Kidney glomerular epithelial cell (primary cell): ENCODE data around the gene TCEANC2.

Experiments used
- DNase-seq: peaks from one replicate; lab custom pipeline; 2025; lab: John Stamatoyannopoulos, UW

Gene TCEANC2

DNA sequence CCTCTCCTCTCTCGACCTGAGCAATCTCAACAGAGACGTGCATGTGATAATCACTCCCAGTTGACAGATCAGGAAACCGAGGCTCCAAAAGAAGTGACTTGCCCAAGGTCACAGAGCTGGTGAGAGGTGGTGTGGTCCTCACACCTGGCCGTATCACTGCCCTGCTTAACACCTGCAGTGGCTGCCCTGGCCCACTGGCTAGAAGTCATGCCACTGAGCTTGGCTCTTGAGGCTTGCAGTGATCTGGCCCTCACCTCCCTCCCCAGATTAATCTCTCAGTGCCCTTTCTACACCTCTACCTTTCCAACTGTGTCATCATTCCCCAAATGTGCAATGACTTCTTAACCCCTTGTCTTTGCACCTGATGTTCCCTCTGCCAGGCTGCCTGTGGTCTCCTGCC lies 60.6 kb downstream of the TCEANC2 start:
- no peak for DNase-seq

DNA sequence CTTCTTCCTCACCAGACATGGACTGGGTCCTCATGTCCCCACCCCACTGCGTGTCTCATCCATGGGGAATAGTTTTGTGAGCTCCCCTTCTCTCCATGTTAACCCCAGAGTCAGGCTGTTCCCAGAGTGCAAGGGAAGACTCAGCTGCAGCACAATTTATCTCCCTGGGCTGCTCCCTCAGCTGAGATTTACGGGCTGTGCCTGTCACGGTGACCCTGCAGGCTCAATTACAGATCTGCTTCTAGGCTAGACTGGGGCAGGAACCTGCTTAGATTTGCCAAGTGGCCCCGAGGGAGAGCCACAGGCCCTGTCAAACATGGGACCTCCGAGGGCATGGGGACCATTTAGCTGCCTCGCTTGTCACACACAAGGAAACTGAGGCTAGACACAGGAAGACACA lies 61.5 kb downstream of the TCEANC2 start:
- no peak for DNase-seq

DNA sequence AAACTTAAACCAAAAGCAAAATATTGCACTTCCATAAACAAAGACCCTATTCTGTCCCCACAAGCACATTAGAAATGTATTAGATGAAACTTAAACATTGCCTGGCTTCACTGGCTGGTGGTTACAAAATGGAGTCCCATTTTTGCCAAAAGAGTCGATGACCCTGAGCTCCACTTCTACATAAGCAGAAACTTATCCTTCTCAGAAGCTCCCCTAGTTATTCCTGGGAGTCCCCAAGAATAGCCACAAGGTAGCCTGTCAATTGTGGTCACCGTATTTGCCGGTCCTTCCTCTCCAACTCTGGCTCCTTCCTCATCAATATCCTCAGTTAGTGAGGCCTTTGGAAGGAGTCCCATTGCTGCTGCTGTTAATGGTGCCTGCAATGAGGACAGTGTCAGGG lies 62.1 kb downstream of the TCEANC2 start:
- no peak for DNase-seq

DNA sequence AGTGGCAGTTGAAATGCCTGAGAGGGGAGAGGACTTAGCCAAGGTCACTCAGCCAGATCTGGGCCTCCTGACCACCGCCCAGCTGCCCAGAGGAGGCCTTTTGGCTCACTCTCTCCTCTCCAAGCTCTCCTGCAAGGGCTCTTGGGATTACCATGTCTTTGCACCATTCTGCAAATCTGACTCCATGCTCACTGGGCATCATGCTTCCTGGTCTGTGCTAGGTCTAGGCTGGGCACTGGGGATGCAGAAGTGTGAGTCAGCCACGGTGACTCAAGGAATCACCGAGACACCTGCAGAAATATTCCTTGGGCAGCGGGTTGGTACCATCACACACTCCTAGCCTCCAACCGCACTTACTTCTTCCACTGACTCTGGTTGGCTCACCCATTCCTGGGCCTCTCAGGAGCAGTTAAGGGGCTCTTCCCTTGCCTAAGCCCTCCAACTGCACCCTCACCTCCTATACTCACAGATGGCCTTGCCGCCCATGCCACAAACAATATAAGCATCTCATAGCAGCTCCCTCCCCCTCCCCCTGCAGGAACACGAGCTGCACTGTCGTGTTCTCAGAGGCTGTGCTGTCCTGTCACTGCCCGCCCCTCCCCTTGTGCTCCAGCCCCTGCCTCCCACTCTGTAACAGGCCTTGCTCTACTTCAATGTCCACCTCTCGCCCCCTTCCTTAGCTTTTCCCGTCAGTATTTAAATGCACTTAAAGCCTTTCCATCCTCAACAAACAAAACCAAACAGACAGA lies 64.6 kb downstream of the TCEANC2 start:
- DNase-seq, result peak; percentile 30

DNA sequence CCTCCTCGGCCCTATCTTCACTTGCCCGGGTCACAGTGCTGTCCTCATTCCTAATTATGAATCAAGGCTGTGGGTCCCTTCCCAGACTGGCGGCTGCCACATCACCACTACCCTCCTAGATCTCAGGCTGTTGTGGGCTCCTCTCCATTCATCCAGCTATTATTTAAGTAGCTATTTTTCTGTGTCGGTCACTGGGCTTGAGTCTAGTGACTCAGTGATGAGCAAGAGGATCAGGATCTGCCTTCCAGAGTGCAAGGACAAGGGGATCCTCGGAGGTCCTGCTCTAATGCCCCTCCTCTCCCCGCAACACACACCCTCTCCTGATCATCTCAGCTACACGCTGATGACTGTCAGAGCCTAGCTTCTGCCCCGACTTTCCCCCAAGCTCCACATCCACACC lies 65.3 kb downstream of the TCEANC2 start:
- DNase-seq, result peak; percentile 83

DNA sequence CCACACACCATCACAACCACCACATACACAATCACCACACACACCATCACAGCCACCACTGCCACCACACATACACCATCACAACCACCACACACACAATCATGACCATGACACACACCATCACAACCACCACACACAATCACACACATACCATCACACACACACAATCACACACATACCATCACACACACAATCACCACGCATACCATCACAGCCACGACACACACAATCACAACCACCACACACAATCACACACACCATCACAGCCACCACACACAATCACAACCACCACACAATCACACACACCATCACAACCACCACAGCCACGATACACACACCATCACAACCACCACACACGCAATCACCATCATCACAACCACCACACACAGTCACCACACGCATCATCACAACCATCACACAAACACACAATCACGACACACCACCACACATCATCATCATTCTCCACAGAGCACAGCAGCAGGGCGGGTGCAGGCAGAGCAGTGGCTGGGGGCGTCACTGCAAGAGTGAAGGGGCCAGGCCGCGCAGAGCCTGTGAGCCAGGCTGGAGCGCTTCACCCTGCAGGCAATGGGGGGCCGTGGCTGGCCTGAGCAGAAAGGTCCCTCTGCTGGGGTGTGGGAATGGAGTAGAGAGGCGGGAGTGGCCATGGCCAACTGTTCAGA lies 66.8 kb downstream of the TCEANC2 start:
- no peak for DNase-seq

DNA sequence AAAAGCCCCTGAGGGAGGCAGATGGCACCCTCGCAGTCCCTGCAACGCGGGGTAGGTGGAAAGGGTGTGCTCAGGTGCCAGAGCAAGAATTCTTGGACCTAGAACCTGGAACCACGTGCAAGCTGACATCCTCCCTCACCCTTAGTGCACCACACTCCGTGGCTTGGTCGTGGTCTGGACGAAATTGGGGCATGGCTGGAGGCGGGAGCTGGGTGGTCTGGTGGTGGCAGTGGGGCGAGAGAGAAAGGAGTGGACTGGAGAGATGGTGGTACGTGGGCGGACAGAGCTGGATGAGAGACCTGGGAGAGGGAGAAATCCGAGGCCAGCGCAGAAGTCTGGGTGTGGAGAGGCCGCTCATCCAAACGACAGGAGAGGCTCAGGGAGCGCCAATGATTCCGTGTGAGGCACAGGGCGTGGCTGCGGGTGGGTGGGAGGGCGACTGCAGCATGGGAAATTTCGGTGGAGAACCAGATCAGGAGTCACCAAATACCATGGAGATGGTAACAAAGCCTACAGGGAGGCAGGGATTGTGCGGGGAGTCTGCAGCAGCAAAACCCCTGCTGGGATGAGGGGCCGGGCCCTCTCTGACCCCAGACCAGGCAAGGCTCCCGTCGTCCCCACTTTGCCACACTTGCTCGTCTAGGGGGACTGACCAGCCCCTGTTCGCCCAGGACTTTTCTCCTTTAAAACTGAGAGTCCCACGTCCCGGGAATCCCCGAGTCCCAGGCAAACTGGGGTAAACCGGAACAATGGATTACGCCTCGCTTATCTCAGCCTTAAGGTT lies 67.5 kb downstream of the TCEANC2 start:
- DNase-seq, result no peak

DNA sequence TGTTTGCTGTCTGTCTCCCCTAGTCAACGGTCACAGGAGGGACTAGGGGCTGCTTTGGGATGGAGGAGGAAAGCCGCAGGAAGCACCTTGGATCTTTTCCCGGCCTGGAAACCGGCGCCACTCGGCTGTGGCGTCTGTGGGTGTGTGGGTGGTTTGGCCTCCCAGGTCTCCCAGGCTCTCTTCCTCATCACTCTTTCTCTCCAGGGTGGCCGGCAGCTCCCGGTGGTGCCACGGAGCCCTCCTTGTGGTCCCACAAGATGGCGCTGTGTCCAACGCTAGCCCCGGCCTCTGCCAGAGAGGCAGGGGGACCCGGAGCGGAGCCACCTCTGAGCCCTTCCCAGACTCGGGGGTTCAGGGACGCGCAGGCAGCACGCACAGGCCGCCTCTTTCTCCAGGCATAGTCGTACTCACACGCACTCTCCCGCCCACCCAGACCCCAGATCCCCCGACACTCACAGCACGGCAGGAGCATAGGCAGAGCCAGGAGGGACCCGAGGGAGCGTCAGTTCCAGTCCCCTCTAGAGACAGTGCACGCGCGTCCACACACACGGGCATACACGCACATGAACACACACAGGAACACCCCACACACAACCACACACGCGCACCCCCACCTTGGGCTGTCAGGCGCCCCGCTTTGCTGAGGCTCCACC lies 68.2 kb downstream of the TCEANC2 start:
- peak; percentile 92 for DNase-seq

DNA sequence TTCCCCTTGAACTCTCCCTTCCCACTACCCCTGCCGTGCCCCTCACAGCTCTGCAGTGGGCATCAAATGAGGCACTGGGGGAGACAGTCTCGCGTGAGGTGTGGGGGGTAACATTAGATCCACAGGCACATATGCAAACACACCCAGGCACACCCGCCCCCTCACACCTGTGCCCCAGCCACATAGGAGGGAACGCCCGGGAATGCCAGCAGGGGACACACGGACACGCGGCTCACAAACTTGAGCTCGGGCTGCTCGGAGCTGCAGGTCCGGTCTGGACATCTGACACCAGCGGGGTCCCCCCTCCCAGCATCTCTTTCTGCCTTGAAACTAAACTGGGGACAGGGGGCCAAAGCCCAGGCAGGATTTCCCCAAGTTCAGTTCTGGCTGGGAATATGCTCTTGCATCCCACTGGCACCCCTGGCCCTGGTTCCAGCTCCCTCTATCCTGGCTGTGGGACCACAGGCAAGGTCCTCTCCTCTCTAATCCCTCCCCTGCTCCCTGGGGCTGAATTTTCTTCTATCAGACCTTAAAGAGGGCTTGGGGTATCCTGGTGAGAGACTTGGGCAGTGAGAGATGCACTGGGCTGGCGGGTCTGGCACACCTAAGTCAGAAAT lies 68.8 kb downstream of the TCEANC2 start:
- no peak for DNase-seq

DNA sequence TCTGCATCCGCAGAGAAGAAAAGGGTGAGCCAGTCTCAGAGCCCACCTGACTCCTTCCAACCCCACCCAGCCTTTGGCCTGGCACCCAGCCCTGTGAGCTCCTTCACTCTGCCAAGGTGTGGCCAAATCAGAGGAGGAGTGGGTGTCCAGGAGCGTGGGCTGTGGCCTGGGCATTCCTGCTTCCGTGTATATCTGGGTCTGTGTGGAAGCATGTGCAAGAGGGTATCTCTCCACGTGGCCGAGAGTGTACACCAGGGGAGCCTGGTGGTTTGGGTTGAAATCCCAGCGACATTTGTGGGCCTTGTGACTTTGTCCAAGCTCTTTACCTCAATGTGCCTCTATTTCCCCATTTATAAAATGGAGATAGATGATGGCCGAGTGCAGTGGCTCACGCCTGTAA lies 69.6 kb downstream of the TCEANC2 start:
- no peak for DNase-seq

DNA sequence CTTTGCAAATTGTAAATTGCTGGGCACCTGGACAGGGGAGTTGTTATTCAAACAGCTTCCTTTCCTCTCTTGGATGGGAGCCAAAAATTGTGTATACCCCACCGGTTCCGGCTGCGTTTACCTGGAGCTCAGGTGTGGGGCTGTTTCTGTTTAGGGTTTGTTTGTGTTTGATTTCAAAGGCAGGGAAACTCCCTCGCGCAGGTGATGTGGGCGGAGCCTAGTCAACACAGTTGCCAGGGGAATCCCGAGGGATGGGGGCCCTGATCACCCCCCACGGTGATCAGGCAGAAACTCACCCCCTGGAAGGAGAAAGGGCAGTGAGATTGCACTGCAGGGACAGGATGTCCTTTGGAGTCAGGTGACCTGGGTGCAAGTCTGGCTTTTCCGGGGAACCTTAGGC lies 71.1 kb downstream of the TCEANC2 start:
- no peak for DNase-seq

DNA sequence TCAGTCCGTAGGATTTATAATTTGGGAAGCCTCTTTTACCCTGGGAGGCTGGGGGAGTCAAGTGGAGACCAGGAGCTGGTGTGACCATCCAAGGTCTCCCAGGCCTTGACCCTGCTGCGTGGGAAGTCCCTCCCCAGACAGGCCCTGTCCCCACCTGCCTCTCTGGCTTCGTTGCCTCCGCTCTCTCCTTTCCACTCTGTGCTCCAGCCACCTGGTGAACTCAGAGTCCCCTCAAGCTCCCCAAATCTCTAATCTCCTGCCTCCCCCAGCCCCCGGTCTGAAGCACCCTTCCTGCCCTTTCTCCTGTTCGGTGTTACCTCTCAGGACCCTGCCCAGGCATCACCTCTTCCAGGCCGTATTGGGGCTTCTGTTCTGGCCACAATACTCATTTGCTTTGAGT lies 71.5 kb downstream of the TCEANC2 start:
- DNase-seq, result no peak

DNA sequence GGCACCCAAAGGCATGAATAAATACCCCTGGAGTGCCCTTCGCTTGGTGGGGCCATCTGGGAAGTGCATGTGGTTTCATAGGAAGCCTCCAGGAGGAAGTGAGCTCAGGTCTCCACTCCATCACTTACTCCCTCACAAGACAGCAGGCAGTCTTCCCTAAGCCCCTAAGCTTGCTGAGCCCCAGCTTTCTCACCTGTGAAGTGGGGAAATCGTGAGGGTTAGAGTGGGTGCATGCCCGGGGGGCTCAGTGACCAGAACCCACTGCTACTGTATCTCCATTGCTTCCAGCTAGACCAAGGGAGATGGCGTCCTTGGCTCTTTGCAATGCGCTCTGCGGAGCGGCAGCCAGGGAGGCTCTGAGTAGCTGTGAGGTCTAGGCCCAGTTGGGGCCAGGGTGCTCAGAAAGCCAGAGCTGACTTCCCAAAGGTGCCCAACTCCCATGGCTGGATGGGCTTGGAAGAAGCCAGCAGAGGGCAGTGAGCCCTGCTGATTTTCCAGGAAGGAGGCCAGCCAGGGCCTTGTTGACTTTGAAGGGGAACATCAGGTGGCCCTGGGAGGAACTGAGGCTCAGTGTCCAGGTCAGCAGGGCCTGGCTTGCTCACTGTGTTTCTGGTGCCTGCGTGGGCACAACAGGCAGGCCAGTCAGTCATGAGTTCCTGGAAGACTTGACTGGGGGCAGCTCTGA lies 72.1 kb downstream of the TCEANC2 start:
- DNase-seq, result no peak

DNA sequence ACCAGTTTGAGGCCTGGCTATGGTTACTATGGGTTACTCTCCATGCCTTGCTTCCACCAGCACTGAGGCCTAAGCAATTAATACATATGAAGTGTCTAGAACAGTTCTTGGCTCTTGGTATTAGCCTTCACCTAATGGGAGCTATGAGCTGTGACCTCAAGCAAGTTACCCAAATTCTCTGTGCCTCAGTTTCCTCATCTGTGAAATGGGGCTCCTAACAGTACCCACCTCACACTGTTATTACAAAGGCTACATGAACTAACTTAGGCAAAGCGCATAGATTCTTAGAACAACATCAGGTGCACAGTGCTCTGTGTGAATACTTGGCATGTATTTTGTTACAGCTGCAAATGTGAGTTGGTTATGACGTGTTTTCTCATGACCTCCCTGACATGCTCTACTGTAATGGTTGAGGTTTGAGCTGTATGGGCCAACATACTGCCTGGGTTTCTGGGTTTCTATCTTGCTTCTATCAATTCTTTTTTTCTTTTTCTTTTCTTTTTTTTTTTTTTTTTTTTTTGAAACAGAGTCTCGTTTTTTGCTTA lies 72.9 kb downstream of the TCEANC2 start:
- no peak for DNase-seq

DNA sequence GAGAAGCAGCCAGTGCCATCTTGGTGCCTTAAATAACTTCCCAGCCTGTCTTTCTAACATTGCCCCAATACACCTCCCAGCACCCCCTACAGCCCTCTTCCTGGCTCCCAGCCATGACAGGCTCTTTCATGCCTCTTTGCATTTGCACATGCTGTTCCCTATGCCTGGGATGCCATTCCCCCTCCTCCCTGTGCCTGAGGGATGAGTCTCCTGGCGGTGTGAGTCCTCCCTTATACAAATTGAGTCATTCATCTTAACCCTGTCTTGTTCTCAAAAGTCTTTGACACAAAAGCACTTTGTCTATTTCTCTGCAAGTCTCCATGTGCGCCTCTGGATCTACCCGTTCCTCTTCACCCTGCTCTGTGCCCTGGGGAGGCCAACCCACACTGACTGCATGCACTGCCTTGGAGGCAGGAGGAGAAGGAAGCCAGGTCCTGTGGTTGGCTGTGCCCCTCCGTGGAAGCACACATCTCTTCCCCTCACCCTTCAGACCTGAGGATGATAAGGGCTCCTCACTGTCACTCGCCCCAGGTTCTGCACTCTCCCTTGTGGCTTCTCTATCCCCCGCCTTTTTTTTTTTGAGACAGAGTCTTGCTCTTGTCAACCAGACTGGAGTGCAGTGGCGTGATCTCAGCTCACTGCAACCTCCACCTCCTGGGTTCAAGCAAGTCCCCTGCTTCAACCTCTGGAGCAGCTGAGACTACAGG lies 74.3 kb downstream of the TCEANC2 start:
- no peak for DNase-seq

DNA sequence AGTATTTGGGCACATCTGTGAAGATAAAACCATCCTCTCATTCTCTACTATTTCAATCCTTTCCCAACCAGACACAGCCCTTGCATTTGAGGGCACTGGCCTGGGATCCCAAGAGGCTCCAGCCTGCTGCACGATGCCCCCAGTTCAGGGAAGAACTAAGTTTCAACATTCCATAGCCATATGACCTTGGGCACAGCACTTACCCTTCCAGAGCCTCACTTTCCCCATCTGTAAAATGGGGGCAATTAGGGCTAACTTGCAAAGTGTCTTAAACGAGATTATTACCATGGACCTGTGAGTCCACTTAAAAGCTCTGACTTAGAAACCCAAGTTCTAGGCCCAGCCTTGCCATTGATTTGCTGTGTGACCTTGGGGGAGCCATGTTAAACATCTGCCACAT lies 76.5 kb downstream of the TCEANC2 start:
- DNase-seq, result no peak

DNA sequence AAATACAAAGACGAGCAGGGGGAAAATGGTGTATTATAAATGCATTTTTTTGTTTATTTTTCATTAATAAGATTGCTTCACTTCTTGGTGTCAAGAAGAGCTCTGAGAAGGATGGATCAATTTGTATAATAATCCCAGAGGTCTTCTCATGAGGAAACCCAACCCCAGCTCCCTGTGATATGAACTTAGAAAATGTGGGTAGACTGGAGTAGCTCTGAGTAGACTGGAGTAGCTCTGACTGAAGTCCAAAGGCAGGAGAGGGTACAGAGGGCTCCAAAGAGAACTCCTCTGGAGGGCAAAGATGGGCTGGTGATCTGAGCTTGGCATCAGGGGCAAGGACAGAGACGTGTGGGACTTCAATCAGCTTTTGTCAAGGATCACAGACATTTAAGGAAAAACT lies 78.0 kb downstream of the TCEANC2 start:
- DNase-seq, result no peak

DNA sequence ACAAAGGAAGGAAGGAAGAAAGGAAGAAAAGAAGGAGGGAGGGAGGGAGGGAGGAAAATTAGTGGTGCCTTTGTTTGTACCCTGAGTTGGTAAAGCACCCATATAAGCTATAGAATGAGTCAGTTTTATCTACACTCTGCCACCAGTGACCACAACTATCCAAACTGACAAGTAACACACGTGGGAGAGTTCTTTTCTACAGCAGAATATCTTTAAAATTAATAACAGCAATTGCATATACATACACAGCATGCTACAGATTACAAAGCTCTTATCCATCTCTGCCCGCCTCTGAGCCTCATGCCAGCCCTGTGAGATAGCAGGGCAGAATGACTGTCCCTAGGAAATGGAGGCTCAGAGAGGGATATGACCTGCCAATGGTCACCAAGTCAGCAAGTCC lies 79.1 kb downstream of the TCEANC2 start:
- no peak for DNase-seq

DNA sequence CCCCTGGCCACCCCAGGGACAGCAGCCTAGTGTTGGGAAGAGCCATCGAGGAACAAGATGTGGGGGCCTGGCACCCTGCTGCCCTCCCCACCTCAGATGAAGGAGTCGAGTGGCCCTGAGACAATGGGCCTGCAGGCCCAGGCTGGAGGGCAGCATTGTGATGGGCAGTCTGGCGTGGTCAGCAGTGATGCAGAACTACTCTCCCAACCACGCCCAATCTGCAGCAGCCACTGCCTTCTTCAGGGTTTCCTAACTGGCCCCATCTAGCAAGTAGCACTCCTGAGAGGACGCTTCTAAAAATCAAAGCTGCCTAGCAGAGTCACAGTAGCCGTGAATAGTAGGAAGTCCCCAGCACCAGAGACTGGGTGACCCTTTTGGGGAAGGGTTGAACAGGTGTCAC lies 80.9 kb downstream of the TCEANC2 start:
- no peak for DNase-seq

DNA sequence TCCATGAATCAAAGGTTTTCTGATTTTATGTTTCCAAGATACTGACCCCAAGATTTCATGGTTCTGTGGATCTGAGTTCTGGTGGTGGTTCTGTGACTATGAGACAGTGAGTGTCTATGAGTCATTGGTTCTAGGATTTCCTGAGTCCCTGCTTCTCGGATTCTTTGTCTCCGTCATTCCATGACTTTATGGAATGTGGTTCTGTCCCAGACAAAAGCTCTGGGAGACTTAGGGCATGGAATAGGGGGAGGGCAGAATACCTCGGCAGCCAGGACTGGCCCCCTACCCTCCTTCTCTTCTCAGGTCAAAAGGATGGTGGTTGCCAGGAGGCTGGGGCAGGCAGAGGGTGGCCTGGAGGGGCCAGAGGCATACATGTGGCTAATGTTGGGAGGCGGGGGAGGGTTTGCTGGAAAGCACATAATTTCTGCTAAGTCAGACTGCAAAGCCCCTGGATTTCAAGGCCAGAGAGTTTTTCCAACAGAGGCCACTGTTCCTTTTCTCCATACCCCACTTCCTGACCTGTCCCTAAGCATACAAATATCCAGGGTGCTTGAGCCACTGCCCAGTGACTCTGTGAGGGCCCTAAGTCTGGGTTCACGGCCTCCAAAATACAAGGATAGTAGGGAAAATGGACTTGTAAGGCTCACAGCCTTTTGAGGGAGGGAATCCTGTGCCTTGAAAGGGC lies 82.2 kb downstream of the TCEANC2 start:
- peak; percentile 27 for DNase-seq
